Measurements from ENCODE around the gene SAXO1. TPM values are rescaled to one million over a fixed set of nuclear protein-coding genes. Genes with fewer than 3 reads are reported as not detected.
"Not testable (repeated sequence)": the region's sequence is repeated elsewhere in the genome, so short reads cannot be mapped to it uniquely, and the experiment has no call there.

SAXO1 gene
- total RNA-seq, 2 experiments from 2014 or later: 0.31 TPM; not detected in 1

- intact Hi-C loops (cut with micrococcal nuclease): no loop called here
- Mint-ChIP-seq H3K27me3 (no peaks in the 10 kb centered on the region), H3K27ac (no peak overlapping the region), H3K36me3 (no peaks in the 10 kb centered on the region), H3K4me1 (ENCODE audit: low read depth) (no peaks in the 10 kb centered on the region), H3K9me3 (peaks cover 9% of the 10 kb centered on the region), H3K4me3 (no peak overlapping the region)
- ChIA-PET POLR2A (no interaction called here), CTCF (interaction anchor here (0.7 kb wide), 1 partner anchor 249 kb away, joined by 3 read pairs; no protein-coding TSS in a partner anchor)
- no peak for DNase-seq
Measured at GRCh38 chr9:18996211-18996610, 36.8 kb downstream of the SAXO1 start.

DNA sequence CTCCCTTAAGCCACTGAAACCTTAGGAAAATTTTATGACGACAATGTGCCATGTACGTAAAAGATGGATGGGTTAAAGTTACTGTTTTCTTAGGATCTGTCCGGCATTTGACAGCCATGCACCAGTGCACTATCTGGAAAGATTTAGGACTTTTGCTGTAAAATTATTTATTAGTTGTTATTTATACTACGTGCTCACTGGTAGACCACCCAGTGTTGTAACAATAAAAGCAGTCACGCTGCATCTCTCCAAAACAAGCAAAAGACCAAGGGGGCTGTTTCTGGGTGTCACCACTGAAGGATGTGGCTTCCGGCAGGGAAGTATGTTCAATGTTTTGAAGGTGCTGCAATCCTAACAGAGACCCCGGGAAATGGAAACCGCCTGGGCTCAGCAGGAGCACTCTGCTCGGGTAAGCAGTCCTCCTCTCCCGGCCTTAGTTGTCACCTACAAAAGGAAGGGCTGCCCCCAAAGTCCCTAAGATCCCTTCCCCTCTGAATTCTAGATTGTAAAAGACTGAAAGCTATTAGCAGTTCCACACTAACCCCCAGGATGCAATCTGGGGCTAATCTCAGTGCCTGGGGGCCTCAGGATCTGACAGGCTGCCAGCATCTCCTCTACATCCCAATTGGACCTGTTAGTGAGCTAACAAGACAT lies 38.6 kb downstream of the SAXO1 start:
- H3K9me3 Mint-ChIP-seq: peaks cover 9% of the 10 kb centered on the region
- ChIA-PET POLR2A (no interaction called here), CTCF (no interaction called here)
- intact Hi-C loops (cut with micrococcal nuclease): no loop called here
- DNase-seq: no peak
- H3K27me3 Mint-ChIP-seq: no peaks in the 10 kb centered on the region
- H3K4me1 Mint-ChIP-seq (ENCODE audit: low read depth): no peaks in the 10 kb centered on the region
- no peak overlapping the region for H3K4me3 Mint-ChIP-seq
- H3K36me3 Mint-ChIP-seq: no peaks in the 10 kb centered on the region
- no peak overlapping the region for H3K27ac Mint-ChIP-seq

DNA sequence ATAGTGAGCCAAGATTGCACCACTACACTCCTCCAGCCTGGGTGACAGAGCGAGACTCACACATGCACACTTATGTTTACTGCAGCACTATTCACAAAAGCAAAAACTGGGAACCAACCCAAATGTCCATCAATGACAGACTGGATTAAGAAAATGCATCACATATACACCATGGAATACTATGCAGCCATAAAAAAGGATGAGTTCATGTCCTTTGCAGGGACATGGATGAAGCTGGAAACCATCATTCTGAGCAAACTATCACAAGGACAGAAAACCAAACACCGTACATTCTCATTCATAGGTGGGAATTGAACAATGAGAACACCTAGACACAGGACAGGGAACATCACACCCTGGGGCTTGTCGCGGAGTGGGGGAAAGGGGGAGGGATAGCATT lies 41.8 kb downstream of the SAXO1 start:
- POLR2A ChIA-PET; intact Hi-C loops (cut with micrococcal nuclease); DNase-seq; H3K4me3 Mint-ChIP-seq; H3K4me1 Mint-ChIP-seq (ENCODE audit: low read depth); H3K27ac Mint-ChIP-seq; H3K36me3 Mint-ChIP-seq; H3K9me3 Mint-ChIP-seq; H3K27me3 Mint-ChIP-seq: not testable (repeated sequence)
- CTCF ChIA-PET: interaction anchor here (0.6 kb wide), 1 partner anchor 37 kb away, joined by 4 read pairs; no protein-coding TSS in a partner anchor

DNA sequence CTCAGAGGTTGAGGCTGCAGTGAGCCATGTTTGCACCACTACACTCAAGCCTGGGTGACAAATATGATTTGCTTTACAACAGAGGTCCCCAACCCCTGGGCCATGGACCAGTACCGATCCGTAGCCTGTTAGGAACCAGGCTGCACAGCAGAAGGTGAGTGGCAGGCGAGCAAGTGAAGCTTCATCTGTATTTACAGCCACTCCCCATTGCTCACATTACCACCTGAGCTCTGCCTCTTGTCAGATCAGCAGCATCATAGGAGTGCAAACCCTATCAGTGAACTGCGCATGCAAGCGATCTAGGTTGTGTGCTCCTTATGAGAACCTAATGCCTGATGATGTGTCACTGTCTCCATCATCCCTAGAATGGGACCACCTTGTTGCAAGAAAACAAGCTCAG lies 42.5 kb downstream of the SAXO1 start:
- Mint-ChIP-seq H3K4me3 (no peak overlapping the region), H3K4me1 (ENCODE audit: low read depth) (no peaks in the 10 kb centered on the region), H3K36me3 (no peaks in the 10 kb centered on the region), H3K27me3 (no peaks in the 10 kb centered on the region), H3K9me3 (no peaks in the 10 kb centered on the region), H3K27ac (no peak overlapping the region)
- no peak for DNase-seq
- CTCF ChIA-PET: no interaction called here
- POLR2A ChIA-PET: no interaction called here
- intact Hi-C loops (cut with micrococcal nuclease): no loop called here

DNA sequence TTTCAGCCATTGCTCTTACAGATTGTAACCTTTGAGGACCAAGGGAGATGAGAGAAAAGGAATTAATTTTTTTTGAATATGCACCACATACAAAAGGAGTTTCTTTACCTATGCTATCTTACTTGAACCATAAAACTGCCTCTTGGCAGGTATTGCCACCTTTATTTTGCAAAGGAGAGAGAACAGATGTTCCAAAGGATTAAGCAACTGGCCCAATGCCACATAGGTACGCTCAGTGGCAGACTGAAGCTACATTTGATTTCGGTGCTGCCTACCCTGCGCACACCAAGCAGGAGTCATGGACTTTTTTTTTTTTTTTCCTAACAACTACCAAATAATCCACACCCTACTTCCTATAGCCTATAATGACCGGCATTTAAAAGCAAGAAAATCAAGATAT lies 43.1 kb downstream of the SAXO1 start:
- Mint-ChIP-seq H3K27ac (no peak overlapping the region), H3K4me3 (no peak overlapping the region), H3K27me3 (no peaks in the 10 kb centered on the region), H3K4me1 (ENCODE audit: low read depth) (no peaks in the 10 kb centered on the region), H3K9me3 (no peaks in the 10 kb centered on the region), H3K36me3 (no peaks in the 10 kb centered on the region)
- intact Hi-C loops (cut with micrococcal nuclease): no loop called here
- no peak for DNase-seq
- ChIA-PET CTCF (interaction anchor here (1.1 kb wide), 1 partner anchor 39 kb away, joined by 7 read pairs; no protein-coding TSS in a partner anchor), POLR2A (no interaction called here)

DNA sequence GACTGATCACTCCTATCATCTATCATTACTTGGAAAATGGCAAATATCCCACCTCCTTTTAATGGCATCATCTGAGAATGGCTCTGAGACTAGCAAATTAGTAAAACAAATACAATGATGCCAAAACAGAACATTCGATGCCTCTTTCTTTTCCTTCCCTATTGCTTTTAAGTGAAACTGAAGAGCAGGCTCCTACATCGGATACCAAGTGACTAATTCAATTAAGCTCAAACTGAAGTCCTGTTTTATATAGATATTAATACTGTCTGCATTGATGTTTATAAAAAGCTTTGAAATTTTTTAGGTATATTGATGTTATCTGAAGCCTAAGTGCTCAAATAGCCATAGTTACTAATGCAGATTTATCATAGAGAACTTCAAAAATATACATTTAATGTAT lies 43.9 kb downstream of the SAXO1 start:
- intact Hi-C loops (cut with micrococcal nuclease): no loop called here
- Mint-ChIP-seq H3K9me3 (no peaks in the 10 kb centered on the region), H3K36me3 (no peaks in the 10 kb centered on the region), H3K27me3 (no peaks in the 10 kb centered on the region), H3K4me1 (ENCODE audit: low read depth) (no peaks in the 10 kb centered on the region), H3K27ac (no peak overlapping the region), H3K4me3 (no peak overlapping the region)
- CTCF ChIA-PET: interaction anchor here (1.1 kb wide), 1 partner anchor 40 kb away, joined by 7 read pairs; no protein-coding TSS in a partner anchor
- DNase-seq: no peak
- POLR2A ChIA-PET: no interaction called here

GRCh38 chr9:18988003-18988402 lies 45.0 kb downstream of the SAXO1 start:
- Mint-ChIP-seq H3K4me1 (ENCODE audit: low read depth) (no peaks in the 10 kb centered on the region), H3K36me3 (no peaks in the 10 kb centered on the region), H3K27me3 (no peaks in the 10 kb centered on the region), H3K9me3 (no peaks in the 10 kb centered on the region), H3K27ac (no peak overlapping the region), H3K4me3 (no peak overlapping the region)
- DNase-seq: no peak
- POLR2A ChIA-PET: no interaction called here
- CTCF ChIA-PET: no interaction called here
- intact Hi-C loops (cut with micrococcal nuclease): no loop called here

DNA sequence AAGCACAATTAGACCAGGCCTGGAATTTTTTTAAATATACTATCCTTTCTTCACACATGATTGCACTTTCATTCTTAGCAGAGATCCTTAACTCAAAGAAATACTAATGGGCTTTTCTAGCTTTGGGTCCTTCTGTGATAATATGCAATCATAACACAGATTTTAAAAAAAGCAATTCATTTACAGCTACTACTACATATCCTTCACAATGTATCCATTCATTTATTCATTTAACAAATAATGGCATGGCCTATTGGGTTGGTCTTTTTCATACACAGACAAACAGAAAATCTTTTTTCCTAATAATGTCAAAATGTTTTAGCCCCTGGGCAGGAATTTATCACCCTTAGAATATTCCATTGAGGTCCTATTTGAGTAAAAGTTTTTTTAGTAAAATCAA lies 47.0 kb downstream of the SAXO1 start:
- H3K9me3 Mint-ChIP-seq: no peaks in the 10 kb centered on the region

DNA sequence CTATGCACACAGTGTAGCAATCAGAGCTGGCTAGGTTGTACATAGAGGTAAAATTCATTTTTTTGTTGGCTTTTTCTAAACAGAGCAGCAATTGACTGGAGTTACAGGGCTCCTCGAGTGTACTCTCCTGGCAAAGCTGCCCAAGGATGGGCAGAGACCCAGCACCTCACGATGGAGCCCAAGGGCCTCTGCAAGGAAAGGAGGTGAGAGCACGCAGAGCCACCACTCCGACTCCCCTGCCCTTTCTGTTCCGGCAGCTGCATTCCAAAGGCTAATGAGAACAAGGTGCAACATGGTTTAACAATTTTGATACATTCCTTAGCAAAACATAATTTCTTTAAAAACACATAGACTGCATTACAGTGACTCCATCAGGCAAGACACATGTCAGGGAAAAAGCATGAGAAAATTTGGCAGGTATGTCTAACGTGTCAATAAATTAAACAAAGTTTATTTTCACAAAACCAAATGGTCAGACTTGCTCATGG lies 47.5 kb downstream of the SAXO1 start:
- Mint-ChIP-seq H3K27me3 (no peaks in the 10 kb centered on the region), H3K27ac (no peak overlapping the region), H3K36me3 (no peaks in the 10 kb centered on the region), H3K4me1 (ENCODE audit: low read depth) (no peaks in the 10 kb centered on the region), H3K9me3 (no peaks in the 10 kb centered on the region), H3K4me3 (no peak overlapping the region)
- intact Hi-C loops (cut with micrococcal nuclease): no loop called here
- POLR2A ChIA-PET: no interaction called here
- CTCF ChIA-PET: no interaction called here
- no peak for DNase-seq

More for the DNA sequence above, 47.0 kb downstream of the SAXO1 start:
- DNase-seq: no peak
- Mint-ChIP-seq H3K27ac (no peak overlapping the region), H3K27me3 (no peaks in the 10 kb centered on the region), H3K36me3 (no peaks in the 10 kb centered on the region), H3K4me3 (no peak overlapping the region), H3K4me1 (ENCODE audit: low read depth) (no peaks in the 10 kb centered on the region)
- POLR2A ChIA-PET: no interaction called here
- CTCF ChIA-PET: no interaction called here
- intact Hi-C loops (cut with micrococcal nuclease): no loop called here

- H3K9me3 Mint-ChIP-seq: no peaks in the 10 kb centered on the region
- H3K4me1 Mint-ChIP-seq (ENCODE audit: low read depth): no peaks in the 10 kb centered on the region
- no peaks in the 10 kb centered on the region for H3K27me3 Mint-ChIP-seq
- H3K27ac Mint-ChIP-seq: no peak overlapping the region
- intact Hi-C loops (cut with micrococcal nuclease): no loop called here
- ChIA-PET POLR2A (no interaction called here), CTCF (no interaction called here)
- no peaks in the 10 kb centered on the region for H3K36me3 Mint-ChIP-seq
- DNase-seq: no peak
- H3K4me3 Mint-ChIP-seq: no peak overlapping the region
Measured at GRCh38 chr9:18982262-18982620, 50.8 kb downstream of the SAXO1 start.

DNA sequence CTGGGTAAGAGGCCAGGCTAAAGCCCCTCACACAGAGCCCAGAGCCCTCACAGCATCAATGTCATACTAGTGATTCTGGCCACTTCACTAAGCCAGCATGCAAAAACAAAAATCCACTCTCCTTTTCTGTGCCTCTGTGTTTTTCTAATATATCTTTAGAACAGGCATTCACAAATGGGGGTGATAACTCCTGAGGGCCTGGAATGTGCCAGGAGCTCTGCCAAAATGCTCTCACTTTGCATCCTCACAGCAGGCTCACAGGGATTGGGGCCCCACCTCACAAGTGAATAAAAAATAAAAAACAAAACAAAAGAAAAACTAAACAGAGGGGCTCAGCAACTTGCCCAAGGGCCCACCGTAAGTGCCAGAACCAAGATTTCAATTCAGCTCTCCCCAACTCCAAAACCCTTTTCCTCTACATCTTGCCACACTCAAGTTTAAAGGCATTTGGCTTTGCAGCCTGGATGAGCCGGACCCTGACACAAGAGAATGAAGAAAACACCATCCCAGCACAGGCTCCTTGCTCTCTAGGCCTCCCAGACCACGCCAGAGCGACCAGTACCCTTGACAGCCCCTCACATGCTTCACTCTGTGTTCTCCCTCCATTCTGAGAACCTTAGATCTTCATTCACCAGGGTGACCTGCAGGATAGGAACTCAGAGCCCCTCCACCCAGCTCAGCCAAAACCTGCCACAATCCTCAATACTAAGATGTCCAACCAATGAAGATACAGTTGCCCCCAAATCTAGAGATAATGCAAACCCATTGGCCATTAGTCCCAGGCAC lies 51.3 kb downstream of the SAXO1 start:
- POLR2A ChIA-PET: no interaction called here
- intact Hi-C loops (cut with micrococcal nuclease): no loop called here
- no peak overlapping the region for H3K4me3 Mint-ChIP-seq
- no peak for DNase-seq
- CTCF ChIA-PET: no interaction called here
- peaks cover 2% of the 10 kb centered on the region for H3K4me1 Mint-ChIP-seq (ENCODE audit: low read depth)
- no peaks in the 10 kb centered on the region for H3K27me3 Mint-ChIP-seq
- H3K36me3 Mint-ChIP-seq: no peaks in the 10 kb centered on the region
- H3K9me3 Mint-ChIP-seq: no peaks in the 10 kb centered on the region
- no peak overlapping the region for H3K27ac Mint-ChIP-seq

DNA sequence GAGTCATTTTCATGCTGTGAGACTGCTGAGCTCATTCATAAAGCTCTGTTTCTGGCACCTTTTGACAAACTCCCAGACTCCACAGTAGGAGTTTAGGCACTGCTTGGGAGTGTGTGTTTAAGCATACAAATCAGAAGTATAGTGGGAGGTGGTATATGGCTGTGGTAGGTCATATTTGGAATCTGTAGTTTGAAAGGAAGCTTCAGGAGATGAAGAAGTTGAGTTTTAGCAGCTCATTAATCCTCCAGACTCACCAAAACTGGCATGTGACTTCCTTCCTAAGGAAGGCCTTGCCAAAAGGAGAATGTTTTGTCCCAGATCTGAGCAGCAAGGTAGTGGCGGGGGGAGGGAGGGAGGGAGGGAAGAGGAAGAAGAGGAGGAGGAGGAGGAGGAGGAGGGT lies 52.8 kb downstream of the SAXO1 start:
- DNase-seq: no peak
- H3K9me3 Mint-ChIP-seq: no peaks in the 10 kb centered on the region
- POLR2A ChIA-PET: no interaction called here
- intact Hi-C loops (cut with micrococcal nuclease): no loop called here
- no peak overlapping the region for H3K27ac Mint-ChIP-seq
- H3K36me3 Mint-ChIP-seq: no peaks in the 10 kb centered on the region
- CTCF ChIA-PET: interaction anchor here (0.6 kb wide), 1 partner anchor 158 kb away, joined by 3 read pairs; no protein-coding TSS in a partner anchor
- no peaks in the 10 kb centered on the region for H3K27me3 Mint-ChIP-seq
- H3K4me1 Mint-ChIP-seq (ENCODE audit: low read depth): peaks cover 2% of the 10 kb centered on the region
- no peak overlapping the region for H3K4me3 Mint-ChIP-seq

- H3K36me3 Mint-ChIP-seq: no peaks in the 10 kb centered on the region
- intact Hi-C loops (cut with micrococcal nuclease): no loop called here
- H3K4me3 Mint-ChIP-seq: no peak overlapping the region
- H3K4me1 Mint-ChIP-seq (ENCODE audit: low read depth): peaks cover 2% of the 10 kb centered on the region
- peaks cover under 1% of the 10 kb centered on the region for H3K27me3 Mint-ChIP-seq
- no peak for DNase-seq
- no peaks in the 10 kb centered on the region for H3K9me3 Mint-ChIP-seq
- CTCF ChIA-PET: no interaction called here
- H3K27ac Mint-ChIP-seq: no peak overlapping the region
- POLR2A ChIA-PET: no interaction called here
Measured at GRCh38 chr9:18979367-18979766, 53.6 kb downstream of the SAXO1 start.
